Measurements from ENCODE around the gene CFD.
"Not testable (repeated sequence)": the region's sequence is repeated elsewhere in the genome, so short reads cannot be mapped to it uniquely, and the experiment has no call there.

Gene CFD

DNA sequence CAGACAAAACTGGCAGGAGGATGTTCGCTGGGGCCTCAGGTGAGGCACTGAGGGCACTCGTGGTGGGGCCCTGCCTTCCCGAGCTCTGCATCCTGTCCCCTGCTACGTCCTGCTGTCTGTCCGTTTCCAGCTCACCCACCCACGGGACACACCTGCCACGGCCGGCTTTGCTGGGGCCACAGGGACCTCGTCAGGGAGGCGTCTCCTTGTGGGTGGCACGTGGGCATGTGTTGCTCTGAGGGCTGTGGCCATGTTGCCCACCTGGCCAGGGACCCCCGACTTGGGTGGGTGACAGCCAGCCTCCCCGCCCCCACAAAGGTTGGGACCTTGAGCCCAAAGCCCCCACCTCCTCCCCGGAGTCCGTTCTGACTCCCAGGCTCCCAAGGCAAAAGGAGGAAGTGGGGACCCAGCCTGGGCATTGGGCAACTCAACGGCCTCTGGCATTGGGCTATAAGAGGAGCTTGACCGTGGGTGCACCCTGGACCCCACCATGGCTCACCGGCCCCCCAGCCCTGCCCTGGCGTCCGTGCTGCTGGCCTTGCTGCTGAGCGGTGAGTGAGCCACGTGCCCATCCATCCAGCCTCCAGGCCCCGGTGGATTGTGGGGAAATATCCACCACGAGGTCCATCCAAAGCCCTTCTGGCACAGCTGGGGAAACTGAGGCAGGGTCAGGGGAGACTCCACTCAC, 18.8 kb upstream of the CFD start, which contains the start of gene PRTN3:
PRTN3 (plus strand) TSS at position 481 of the 688 bp plus-strand sequence; CDS start at position 491, 10 bp downstream.
- no peak for DNase-seq (ENCODE audit: low read depth)
- H3K4me3 ChIP-seq (ENCODE audit: control insufficient read depth, low read depth, low read length): no peak within 1 kb of the TSS
- TF ChIP-seq, protein P1, sequence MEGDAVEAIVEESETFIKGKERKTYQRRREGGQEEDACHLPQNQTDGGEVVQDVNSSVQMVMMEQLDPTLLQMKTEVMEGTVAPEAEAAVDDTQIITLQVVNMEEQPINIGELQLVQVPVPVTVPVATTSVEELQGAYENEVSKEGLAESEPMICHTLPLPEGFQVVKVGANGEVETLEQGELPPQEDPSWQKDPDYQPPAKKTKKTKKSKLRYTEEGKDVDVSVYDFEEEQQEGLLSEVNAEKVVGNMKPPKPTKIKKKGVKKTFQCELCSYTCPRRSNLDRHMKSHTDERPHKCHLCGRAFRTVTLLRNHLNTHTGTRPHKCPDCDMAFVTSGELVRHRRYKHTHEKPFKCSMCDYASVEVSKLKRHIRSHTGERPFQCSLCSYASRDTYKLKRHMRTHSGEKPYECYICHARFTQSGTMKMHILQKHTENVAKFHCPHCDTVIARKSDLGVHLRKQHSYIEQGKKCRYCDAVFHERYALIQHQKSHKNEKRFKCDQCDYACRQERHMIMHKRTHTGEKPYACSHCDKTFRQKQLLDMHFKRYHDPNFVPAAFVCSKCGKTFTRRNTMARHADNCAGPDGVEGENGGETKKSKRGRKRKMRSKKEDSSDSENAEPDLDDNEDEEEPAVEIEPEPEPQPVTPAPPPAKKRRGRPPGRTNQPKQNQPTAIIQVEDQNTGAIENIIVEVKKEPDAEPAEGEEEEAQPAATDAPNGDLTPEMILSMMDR (IDR thresholded peaks at IDR 0.05; ENCODE audit: control insufficient read depth, insufficient read depth, low read depth, low read length, missing control alignments): no peak

DNA sequence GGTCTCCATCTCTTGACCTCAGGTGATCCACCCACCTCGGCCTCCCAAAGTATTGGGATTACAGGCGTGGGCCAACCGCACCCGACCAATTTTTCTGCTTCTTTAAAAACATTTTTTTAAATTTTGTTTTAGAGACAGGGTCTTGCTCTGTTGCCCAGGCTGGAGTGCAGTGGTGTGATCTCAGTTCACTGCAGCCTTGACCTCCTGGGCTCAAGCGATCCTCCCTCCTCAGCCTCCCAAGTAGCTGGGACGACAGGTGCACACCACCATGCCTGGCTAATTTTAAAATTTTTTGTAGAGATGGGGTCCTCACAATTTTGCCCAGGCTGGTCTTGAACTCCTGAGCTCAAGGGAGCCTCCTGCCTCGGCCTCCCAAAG, 16.7 kb upstream of the CFD start:
- not testable (repeated sequence) for DNase-seq (ENCODE audit: low read depth); H3K4me3 ChIP-seq (ENCODE audit: control insufficient read depth, low read depth, low read length)

DNA sequence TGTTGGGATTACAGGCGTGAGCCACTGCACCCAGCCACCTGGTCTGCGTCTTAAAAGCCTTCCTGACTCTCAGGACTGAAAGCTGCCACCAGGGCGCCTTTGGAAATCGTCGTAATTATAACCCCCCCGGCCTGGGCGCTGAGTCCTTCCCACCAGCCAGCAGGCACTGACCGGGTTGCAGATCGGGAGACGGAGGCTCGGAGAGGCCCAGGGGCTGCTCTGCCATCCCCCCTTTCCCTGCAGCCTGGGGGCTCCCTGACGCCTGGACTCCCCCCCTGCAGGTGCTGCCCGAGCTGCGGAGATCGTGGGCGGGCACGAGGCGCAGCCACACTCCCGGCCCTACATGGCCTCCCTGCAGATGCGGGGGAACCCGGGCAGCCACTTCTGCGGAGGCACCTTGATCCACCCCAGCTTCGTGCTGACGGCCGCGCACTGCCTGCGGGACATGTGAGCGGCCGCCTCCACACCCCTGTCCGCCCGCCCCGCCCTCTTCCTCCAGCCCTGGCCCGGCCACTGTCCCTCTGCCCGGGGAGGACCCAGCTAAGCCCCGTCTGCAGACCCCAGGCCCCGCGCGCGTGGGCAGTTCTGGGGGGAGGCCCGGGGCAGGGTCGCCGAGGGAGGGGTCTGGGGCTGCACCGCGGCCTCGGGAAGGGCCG, 16.2 kb upstream of the CFD start:
- H3K4me3 ChIP-seq (ENCODE audit: control insufficient read depth, low read depth, low read length): no peak overlapping the region
- DNase-seq (ENCODE audit: low read depth): no peak
- TF ChIP-seq, protein P1 (IDR thresholded peaks at IDR 0.05; ENCODE audit: control insufficient read depth, insufficient read depth, low read depth, low read length, missing control alignments): no peak

DNA sequence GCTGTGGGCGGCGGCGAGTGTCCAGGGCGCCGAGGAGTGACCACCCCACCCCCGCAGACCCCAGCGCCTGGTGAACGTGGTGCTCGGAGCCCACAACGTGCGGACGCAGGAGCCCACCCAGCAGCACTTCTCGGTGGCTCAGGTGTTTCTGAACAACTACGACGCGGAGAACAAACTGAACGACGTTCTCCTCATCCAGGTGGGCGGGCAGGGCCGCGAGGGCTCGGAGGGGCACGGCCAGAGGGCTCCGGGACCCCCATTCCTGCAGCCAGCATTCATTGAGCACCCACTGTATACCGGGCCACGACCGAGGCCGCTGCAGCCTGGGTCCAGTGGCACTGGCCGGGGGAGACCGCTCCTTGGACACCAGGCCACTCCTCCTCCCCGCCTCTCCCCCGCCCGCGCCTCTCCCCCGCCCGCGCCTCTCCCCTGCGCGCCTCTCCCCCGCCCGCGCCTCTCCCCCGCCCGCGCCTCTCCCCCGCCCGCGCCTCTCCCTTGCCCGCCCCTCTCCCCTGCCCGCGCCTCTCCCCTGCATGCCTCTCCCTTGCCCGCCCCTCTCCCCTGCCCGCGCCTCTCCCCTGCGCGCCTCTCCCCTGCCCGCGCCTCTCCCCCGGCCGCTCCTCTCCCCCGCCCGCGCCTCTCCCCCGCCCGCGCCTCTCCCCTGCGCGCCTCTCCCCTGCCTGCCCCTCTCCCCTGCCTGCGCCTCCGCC, 15.5 kb upstream of the CFD start:
- DNase-seq (ENCODE audit: low read depth): no peak
- TF ChIP-seq, protein P1 (IDR thresholded peaks at IDR 0.05; ENCODE audit: control insufficient read depth, insufficient read depth, low read depth, low read length, missing control alignments): no peak
- H3K4me3 ChIP-seq (ENCODE audit: control insufficient read depth, low read depth, low read length): no peak overlapping the region

DNA sequence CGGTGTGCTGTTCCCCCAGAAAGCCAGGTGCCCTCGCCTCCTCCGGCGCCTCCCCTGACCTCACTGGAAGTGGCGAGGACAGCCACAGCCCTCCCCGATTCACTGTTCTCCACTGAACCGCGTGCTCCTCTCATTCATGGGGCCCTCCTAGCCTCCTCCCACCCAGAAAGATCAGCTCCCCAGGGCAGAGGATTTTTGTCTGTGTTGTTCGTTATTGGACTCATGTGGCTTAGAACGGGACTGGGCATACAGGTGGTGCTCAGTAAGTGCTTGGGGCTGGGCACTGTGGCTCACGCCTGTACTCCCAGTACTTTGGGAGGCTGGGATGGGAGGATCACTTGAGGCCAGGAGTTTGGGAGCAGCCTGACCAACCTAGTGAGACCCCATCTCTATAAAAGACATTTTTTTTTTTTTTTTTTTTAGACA, 14.9 kb upstream of the CFD start:
- no peak overlapping the region for H3K4me3 ChIP-seq (ENCODE audit: control insufficient read depth, low read depth, low read length)
- TF ChIP-seq, protein P1 (IDR thresholded peaks at IDR 0.05; ENCODE audit: control insufficient read depth, insufficient read depth, low read depth, low read length, missing control alignments): no peak
- no peak for DNase-seq (ENCODE audit: low read depth)

DNA sequence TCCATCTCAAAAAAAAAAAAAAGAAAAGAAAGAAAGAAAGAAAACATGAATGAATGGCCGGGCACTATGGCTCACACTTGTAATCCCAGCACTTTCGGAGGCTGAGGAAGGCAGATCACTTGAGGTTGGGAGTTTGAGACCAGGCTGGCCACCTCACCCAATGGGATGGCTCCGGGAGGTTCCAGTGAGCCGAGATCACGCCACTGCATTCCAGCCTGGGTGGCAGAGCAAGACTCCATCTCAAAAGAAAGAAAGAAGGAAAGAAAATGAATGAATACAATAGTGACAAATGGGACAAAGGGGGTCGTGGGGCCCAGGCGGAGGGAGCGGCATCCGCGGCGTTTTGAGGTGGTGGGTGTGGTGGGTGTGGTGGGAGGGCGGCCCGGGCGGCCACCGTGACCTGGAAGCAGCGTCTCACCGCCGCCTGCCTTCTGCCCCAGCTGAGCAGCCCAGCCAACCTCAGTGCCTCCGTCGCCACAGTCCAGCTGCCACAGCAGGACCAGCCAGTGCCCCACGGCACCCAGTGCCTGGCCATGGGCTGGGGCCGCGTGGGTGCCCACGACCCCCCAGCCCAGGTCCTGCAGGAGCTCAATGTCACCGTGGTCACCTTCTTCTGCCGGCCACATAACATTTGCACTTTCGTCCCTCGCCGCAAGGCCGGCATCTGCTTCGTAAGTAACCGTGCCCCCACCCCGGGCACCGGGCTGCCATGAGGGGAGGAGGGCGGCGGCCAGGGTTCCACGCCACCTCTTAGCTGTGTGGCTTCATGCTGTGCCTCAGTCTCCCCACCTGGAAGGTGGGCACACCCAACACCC, 13.6 kb upstream of the CFD start:
- H3K4me3 ChIP-seq (ENCODE audit: control insufficient read depth, low read depth, low read length): no peak overlapping the region
- DNase-seq (ENCODE audit: low read depth): no peak
- TF ChIP-seq, protein P1 (IDR thresholded peaks at IDR 0.05; ENCODE audit: control insufficient read depth, insufficient read depth, low read depth, low read length, missing control alignments): no peak

Data from AG09309 (cell line).